Activated T-cell treated with anti-CD3 and anti-CD28 coated beads for 4 hours (primary cell): ENCODE results near the gene C20orf202.
A peak's percentile ranks its signal among the peaks of the same experiment; 100 is the strongest.

Experiments
- DNase-seq: peaks from one replicate; pipeline ENCODE4 v3.0.0-alpha.2; 2020

The C20orf202 gene

DNA sequence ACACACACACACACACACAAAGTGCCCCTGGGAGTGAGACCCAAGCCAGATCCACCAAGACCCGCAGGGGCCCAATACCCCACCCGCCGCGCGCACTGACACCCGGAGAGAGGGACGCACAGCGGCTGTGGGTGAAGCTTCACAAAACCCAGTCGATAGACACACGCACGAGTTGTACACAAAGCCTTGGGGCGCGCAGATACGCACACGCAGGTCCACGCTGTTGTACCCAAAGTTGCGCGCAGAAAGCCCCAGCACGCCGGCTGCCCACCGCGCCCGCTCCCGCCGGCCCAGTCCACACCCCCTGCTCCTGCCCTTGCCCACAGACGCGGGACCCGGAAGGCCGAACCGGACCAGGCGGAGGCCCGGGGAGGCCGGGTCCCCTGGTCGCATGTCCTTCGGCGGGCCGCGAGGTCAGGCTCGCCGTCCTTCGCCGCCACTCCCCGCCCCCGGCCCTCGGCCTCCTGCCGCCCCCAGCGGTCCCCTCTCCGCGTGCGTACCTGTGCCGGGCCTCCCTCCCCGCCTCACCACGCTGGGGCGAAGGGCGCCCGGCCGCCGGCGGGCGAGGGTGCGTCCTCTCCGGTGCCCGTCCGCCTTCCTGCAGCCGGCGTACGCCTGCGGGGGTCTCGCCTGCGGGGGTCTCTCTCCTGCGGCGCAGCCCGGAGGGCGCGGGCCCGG, 18.5 kb upstream of the C20orf202 start, which contains the start of gene TMEM74B:
TSS of gene TMEM74B (minus strand) at position 344 of the 678 bp plus-strand sequence. CDS start 1,180 bp downstream, outside the sequence.
- DNase-seq, result no peak

DNA sequence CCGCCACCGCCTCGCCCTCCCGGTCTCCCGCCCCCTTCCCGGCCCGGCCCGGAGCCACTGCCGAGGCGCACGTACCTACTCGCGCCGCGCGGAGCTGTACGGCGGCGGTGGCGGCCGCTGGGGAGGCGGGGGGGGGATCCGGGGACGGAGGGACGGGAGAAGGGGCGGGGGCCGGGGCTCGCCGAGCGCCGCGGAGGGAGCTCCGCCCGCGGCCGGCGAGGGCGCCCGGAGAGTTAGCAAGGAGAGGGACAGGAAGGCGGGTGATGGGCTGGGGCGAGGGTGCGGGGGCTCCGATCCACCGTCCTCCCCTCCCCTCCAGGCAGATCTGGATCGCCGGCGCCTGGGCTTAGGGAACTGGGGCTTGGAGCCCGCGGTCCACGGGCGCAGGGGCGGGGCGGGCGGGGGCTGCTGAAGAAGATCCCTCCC, 17.9 kb upstream of the C20orf202 start:
- DNase-seq, result no peak

DNA sequence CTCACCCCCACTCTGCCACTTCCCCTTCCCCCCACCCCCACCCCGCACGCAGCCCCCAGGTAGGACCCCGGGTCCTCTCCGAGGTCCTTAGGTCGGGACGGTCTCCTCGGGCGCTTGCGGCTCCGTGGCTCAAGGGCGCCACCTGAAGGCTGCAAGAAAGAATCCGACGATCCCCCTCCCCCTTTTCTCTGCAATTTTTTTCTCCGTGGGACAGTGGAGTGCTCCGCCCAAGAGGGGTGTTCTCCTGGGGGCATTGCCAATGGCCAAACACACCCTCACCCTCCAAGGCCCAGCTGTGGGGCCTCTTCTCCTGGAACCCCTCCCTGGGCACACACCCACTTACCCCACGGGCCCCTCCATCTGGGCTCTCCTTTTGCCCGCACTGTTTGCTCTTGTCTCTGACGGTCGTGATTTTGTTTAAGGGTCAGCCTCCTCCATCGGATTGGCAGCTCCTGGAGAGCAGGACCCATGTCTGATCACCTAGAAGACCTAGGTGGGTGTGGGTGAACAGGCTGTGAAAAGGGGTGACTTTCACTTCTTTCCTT, 17.4 kb upstream of the C20orf202 start:
- DNase-seq, result peak; percentile 9

DNA sequence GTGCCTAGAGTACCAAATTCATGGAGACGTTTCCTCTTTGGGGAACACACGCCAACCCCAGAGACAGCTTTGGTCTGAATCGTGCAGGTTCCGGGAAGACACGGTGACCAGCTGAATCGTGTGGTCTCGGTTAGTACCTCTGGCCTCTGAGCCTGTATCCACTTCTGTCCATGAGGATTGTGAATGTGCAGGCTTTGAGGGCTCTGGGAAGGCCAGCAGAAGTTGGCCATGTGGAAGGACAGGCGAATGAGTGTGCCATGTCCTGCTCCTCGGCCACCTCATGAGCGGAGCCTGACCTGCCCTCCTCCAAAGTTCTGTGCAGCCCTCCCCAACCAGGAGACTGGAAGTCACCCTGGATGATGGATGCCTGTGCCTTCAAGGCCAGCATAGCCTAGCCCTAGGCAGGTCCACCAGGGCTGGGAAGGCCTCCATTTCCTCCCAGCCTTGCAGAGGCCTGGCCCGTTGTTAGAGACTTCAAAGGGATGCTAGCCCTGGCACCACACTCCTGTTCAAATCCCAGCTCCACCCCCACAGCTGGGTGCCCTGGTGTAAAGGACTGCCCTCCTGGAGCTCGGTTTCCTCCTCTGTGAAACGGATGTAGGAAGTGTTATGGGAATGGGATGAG, 16.8 kb upstream of the C20orf202 start:
- DNase-seq, result no peak

DNA sequence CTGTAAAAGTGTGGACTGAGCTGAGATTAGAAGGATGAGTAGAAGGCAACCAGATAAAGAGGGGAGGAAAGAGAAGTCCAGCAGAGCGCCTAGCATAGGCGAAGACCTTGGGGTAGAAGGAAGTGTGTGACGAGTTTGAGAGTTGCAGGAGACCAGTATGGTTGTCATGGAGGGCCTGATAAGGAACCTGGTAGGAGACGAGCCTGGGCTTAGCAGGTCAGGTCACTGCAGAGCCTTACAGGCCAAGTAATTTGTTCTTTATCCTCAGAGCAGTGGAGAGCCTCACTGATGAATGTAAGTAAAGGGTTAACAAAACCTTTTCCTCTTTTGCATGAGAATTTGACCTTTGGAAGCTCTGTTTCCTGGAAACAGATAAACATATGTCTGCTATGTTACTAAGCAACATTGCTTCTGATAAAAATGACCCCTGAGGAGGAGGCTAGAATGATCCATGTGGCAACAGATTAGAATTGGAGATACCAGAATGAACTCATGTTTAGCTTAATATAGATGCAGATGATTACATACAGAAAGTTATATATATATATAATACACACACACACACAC, 15.6 kb upstream of the C20orf202 start:
- DNase-seq, result no peak

DNA sequence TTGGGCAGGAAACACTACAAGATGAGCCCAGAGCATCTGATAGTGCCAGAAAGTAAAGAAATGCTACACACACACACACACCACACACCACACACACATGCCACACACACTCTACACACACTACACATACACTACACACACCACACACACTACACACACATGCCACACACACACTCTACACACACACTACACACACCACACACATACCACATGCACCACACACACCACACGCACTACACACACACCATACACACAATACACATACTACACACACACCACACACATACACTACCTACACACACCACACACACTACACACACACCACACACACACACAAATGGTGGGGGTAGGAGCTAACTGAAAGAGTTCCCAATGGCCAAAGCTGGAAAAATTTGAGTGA, 14.9 kb upstream of the C20orf202 start:
- DNase-seq, result no peak

DNA sequence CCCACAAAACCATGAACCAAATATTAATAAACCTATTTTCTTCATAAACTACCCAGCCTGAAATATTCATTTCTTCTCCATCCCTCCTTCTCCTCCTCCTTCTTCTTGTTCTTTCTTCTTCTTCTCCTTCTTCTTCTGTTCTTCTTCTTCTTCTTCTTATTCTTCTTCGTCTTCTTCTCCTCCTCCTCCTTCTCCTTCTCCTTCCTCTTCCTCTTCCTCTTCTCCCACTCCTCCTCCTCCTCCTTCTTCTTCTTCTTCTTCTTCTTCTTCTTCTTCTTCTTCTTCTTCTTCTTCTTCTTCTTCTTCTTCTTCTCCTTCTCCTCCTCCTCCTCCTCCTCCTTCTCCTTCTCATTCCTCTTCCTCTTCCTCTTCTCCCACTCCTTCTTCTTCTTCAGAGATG, 13.4 kb upstream of the C20orf202 start:
- DNase-seq, result no peak

DNA sequence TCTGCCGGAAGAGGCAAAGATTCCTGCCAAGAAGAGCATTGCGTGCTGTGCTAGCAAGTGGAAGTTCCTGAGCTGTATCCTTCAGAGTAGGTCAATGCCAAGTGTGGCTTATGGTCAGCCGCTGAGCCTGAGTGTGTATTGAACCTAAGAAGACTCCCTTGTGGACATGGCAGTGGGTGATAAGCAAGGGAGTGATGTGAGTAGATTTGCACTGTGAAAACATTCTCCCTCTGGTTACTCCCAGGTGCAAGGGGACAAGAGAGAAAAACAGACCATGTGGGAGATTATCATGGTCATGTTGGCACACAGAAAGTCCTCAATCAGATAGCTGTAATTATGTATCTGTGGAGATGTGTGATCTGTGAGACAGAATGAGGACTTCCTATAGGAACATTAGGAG, 12.4 kb upstream of the C20orf202 start:
- DNase-seq, result no peak

DNA sequence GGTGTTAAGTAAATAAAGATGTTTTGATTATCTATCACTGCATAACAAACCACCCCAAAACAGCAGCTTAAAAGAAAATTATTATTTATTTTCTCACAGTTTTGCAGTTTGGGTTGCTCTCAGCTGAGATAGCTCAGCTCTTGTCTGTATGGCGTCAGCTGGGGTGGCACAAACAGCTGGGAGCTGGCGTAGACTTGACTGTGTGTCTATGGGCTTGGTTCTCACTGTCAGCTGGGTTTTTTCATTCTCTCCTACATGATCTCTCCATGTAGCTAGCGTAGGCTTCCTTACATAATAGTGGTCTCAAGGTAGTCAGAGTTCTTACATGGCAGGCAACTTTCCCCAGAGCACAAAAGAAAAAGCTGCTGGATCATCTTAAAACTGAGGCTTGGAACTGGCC, 12.0 kb upstream of the C20orf202 start:
- DNase-seq, result no peak

DNA sequence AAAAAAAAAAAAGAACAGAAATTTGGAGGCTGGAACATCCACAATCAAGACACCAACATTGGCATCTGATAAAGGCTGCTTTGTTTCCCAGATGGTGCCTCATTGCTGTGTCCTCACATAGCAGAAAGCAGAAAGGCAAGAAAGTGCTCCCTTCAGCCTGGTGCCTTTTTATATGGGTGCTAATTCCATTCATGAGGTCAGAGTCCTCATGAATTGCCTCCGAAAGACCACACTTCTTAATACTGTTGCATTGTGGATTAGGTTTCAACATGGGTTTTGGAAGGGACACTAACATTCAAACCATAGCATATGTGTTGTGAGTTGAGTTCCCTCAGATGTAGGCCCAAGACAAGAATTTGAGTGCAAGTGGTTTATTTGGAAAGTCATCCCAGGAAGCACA, 8.0 kb upstream of the C20orf202 start:
- no peak for DNase-seq

DNA sequence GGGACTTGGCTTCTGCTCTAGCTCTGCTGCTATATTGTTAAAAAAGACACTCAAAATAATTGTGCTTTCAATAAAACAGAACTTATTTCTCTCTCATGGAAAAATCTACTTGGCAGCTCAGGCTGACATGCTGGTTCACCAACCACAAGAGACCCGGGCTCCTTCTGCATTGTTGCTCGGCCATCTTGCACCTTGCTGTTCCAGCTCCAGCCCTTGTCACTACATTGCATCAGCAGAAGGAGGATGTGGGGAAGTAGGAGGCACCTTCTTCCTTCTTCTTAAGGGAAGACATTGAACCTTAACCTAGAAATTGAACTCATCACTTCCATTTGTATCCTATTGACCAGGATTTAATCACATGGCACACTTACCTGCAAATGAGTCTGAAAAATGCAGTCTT, 6.6 kb upstream of the C20orf202 start:
- no peak for DNase-seq

DNA sequence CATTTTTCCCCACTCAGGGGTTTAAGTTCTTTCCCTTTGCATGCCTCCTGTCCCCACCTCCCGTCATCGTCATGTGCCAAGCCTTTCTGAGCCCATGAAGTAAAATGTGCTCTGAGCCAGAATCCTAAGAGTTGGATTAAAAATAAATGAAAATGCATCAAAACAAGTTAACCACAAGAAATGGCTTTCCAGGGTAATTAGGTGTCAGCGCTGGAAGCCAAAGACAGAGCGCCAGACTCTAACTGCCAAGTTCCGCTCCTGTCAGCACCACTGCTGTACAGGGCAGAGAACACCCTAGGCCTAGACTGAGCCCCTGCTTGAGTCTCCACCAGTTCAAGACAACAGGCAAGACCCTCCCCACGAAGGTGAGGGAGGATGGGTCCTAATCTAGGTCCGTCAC, 5.5 kb upstream of the C20orf202 start:
- no peak for DNase-seq

DNA sequence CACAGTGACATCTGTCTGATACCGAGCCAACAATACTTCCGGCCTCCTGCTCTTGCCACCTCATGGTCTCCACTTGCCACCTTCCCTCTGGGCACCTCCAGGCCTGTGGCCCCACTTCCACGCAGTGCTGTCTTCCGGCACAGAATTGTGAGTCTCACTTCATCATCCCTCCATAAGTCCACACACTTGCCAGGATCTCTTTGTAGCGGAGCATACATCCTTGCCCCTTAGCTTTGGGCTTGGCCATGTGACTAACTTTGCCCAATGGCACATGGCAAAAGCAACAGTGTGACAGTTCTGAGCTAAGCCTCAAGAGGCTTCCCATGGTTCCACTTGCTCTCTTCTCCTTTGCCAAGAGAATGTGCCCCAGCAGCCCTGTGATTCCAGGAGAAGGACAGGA, 4.5 kb upstream of the C20orf202 start:
- DNase-seq, result no peak

DNA sequence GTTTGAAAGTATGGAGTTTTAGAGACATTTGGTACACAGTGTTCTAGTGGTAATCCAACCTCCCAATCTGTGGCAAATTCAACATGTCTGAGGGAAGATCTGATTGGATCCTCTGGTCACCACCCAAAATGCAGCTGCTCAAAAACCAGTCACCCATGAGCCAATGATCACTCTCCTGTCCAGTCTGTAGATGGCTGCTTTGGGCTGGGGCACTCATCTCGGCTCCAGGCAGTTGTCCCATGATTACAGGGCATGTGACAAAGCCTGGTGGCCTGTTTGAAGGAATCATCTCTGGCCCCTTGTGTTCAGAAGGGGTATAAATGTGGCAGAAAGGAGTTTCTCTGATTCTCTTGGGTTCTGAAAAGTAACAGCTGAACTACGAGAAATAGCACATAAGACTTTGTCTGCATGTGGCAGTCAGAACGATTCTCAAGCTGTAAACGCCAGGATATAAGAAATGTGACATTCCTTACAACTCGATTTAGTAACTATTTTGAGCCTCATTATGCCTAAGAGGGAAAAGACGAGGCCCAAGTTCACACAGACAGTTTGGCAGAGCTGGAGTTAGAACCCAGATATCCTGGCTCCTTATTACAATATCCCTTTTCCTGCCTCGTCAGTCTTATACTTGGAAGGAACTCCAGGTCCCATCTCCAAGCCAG, 3.9 kb upstream of the C20orf202 start:
- DNase-seq, result no peak

DNA sequence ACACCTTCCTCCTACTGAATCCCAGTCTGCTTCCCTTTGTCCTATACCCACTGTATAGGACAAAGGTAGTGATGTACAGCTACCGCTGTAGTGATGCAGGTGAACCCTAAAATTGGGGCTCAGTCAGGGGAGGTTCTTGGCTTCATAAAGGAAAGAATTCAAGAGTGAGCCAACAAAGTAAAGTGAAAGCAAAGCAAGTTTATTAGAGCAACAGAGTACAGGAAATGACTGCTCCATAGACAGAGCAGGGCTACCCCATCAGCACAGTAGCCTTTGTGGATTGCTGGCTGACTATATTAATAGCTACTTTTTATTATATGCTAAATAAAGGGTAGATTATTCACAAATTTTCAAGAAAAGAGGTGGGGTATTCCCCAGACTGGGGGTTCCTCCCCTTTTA, 3.3 kb upstream of the C20orf202 start:
- no peak for DNase-seq

DNA sequence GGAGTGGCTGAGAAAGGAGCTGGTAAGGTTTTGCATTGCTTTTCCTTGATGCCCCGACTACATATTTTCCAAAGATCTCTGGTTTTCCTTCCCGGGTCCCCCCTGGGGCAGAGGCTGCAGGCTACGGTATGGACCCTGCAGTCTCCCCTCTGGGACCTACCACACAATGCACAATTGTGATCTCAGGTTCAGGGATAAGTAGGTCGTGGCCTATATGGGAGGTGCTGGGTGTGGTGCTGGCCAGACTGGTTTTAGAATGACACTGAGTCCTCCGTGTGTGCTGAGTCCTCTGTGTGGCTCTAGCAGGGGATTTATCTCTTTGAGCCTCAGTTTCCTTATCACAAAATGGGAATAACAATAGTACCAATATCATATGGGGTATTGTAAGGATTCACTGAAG, 376 bp downstream of the C20orf202 start:
- DNase-seq, result no peak

DNA sequence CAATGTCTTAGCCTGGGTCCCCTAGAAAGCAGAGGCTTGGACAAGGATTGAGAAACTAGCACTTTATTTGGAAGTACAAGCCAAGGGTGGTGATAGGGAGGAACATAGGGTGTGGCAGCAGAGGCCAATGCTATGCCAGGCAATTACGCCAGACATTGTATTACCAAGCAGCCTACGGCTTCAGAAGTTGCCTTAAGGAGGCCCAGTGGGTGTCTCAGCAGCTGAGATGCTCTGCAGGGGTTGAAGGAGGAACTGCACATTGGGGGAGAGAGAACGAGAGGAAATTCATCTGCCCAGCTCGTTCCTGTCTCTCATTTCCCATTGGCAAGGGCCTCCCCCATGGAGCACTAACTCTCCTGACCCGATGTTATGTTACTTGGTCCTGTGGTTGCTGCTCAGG, 859 bp downstream of the C20orf202 start:
- no peak for DNase-seq

DNA sequence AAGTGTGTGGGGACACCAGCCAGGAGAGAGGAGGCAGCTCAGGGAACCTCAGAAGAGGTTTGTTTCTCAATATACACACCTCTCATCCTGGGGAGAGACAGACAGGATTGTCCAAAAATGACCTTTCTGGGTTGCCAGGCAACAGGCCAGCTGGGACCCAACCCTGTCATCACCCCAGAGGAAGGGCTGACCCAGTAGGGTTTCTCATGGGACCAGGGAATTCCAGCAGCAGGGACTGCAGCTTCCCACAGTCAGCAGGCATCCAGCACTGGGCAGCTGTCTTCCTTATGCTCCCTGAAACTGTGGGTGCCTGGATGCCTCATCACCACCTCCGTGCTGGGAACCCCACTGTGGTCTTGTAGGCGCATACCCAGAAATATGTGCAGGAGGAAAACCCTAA, 1.3 kb downstream of the C20orf202 start:
- no peak for DNase-seq

DNA sequence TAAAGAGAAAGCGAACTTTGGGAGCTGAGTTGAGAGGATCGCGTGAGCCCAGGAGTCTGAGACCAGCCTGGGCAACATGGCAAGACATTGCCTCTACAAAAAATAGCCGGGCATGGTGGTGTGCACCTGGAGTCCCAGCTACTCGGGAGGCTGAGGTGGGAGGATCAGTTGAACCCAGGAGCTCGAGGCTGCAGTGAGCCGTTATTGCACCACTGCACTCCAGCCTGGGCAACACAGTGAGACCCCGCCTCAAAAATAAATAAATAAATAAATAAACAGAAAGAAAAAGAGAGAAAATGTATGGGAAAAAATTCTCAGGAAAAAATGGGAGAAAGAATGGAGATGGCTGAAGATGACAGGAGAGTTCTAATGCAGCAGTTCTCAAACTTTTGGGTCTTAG, 2.5 kb downstream of the C20orf202 start:
- no peak for DNase-seq

DNA sequence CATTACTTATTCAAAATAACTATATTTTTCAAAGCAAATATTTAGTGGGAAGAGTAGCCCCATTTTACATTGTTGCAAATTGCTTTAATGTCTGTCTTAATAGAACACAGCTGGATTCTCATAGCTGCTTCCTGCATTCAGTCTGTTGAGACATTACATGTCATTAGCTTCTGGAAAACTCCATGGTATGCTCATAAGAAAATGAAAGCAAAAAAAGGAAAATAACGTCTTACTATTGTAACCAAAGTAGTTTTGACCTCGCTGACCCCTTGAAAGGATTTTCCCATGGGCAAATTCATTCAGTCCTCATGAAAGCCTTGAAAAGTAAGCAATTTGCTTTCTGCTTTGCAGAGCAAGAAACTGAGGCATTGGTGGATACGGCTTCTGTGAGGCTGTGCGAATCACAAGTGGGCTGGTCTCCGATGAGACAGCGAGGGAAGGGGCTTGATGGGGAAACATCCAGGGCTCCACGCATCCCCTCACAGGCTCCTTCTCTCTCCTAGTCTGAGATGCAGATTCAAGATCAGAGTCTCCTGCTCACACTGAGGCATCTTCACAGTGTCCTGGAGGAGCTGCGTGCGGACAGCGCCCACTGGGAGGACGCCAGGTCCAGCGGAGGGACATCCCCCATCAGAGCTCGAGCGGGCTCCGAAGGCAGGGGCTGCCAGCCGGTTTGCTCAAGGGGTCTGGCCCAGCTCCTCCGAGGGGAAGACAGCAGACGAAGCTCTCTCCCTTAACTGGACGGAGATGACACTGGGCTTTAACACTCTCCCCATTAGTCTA, 3.3 kb downstream of the C20orf202 start:
- DNase-seq, result no peak

DNA sequence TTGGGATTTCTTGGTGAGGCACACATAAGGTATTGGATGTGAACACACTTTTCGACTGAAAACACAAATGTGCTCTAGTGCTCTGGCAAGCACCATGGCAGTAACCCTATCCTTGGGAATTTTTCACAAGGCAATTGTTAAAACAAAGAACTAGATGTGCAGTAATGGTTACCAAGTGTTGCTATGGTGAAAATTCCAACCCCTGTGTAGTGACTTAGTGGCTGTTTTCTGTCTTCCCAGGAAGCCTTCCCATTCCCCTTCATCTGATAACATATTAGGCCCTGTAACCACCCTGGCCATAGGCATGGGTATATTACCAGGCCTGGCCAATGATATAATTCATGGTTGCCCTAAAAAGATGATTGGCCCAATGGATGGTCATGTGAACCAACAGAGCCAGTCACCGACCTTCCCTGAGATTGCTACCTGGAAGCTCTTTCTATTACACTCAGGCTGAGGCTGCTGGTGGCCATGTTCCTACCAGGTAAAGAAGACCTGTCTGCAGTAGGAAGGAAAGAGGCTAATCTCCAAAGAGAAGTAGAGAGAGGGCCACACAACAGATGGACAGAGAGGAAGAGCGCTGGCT, 4.1 kb downstream of the C20orf202 start:
- DNase-seq, result no peak
